ENCODE results near the gene ABI3BP.
"Not testable (repeated sequence)": the region's sequence is repeated elsewhere in the genome, so short reads cannot be mapped to it uniquely, and the experiment has no call there.

The ABI3BP gene

GRCh38 chr3:100966049-100966491, 27.2 kb downstream of the ABI3BP start:
- H3K9ac ChIP-seq (ENCODE audit: low read length), result no peak overlapping the region
- no peaks in the 10 kb centered on the region for H3K9me3 ChIP-seq (ENCODE audit: control insufficient read depth, low read length)
- H3K27me3 ChIP-seq (ENCODE audit: control insufficient read depth, insufficient read depth, low read length), result no peaks in the 10 kb centered on the region
- no peaks in the 10 kb centered on the region for H3K36me3 ChIP-seq (ENCODE audit: control insufficient read depth, insufficient read depth, low read length)
- no peak overlapping the region for H3K4me3 ChIP-seq (ENCODE audit: low read length)
- no peaks in the 10 kb centered on the region for H3K4me1 ChIP-seq (ENCODE audit: control insufficient read depth, insufficient read depth, low read length)

GRCh38 chr3:100963041-100963440, 30.2 kb downstream of the ABI3BP start:
- Histone ChIP-seq H3K9me3 (ENCODE audit: control insufficient read depth, low read length) (no peaks in the 10 kb centered on the region), H3K36me3 (ENCODE audit: control insufficient read depth, insufficient read depth, low read length) (no peaks in the 10 kb centered on the region), H3K9ac (ENCODE audit: low read length) (no peak overlapping the region), H3K27me3 (ENCODE audit: control insufficient read depth, insufficient read depth, low read length) (no peaks in the 10 kb centered on the region), H3K4me3 (ENCODE audit: low read length) (no peak overlapping the region), H3K4me1 (ENCODE audit: control insufficient read depth, insufficient read depth, low read length) (no peaks in the 10 kb centered on the region)

GRCh38 chr3:100957261-100957986, 35.8 kb downstream of the ABI3BP start:
- Histone ChIP-seq H3K9me3 (ENCODE audit: control insufficient read depth, low read length) (no peaks in the 10 kb centered on the region), H3K9ac (ENCODE audit: low read length) (no peak overlapping the region), H3K27me3 (ENCODE audit: control insufficient read depth, insufficient read depth, low read length) (no peaks in the 10 kb centered on the region), H3K4me1 (ENCODE audit: control insufficient read depth, insufficient read depth, low read length) (no peaks in the 10 kb centered on the region), H3K4me3 (ENCODE audit: low read length) (no peak overlapping the region), H3K36me3 (ENCODE audit: control insufficient read depth, insufficient read depth, low read length) (no peaks in the 10 kb centered on the region)

- Histone ChIP-seq H3K4me3 (ENCODE audit: low read length) (no peak overlapping the region), H3K27me3 (ENCODE audit: control insufficient read depth, insufficient read depth, low read length) (no peaks in the 10 kb centered on the region), H3K36me3 (ENCODE audit: control insufficient read depth, insufficient read depth, low read length) (no peaks in the 10 kb centered on the region), H3K9me3 (ENCODE audit: control insufficient read depth, low read length) (no peaks in the 10 kb centered on the region), H3K4me1 (ENCODE audit: control insufficient read depth, insufficient read depth, low read length) (no peaks in the 10 kb centered on the region), H3K9ac (ENCODE audit: low read length) (no peak overlapping the region)
These were observed 36.9 kb downstream of the ABI3BP start for GRCh38 chr3:100956276-100956675.

GRCh38 chr3:100954990-100955389, 38.2 kb downstream of the ABI3BP start:
- no peak overlapping the region for H3K4me3 ChIP-seq (ENCODE audit: low read length)
- H3K4me1 ChIP-seq (ENCODE audit: control insufficient read depth, insufficient read depth, low read length), result no peaks in the 10 kb centered on the region
- no peak overlapping the region for H3K9ac ChIP-seq (ENCODE audit: low read length)
- no peaks in the 10 kb centered on the region for H3K36me3 ChIP-seq (ENCODE audit: control insufficient read depth, insufficient read depth, low read length)
- no peaks in the 10 kb centered on the region for H3K27me3 ChIP-seq (ENCODE audit: control insufficient read depth, insufficient read depth, low read length)
- no peaks in the 10 kb centered on the region for H3K9me3 ChIP-seq (ENCODE audit: control insufficient read depth, low read length)

GRCh38 chr3:100954199-100954935, 38.9 kb downstream of the ABI3BP start:
- H3K36me3 ChIP-seq (ENCODE audit: control insufficient read depth, insufficient read depth, low read length), result no peaks in the 10 kb centered on the region
- H3K9me3 ChIP-seq (ENCODE audit: control insufficient read depth, low read length), result no peaks in the 10 kb centered on the region
- H3K4me1 ChIP-seq (ENCODE audit: control insufficient read depth, insufficient read depth, low read length), result no peaks in the 10 kb centered on the region
- no peak overlapping the region for H3K4me3 ChIP-seq (ENCODE audit: low read length)
- H3K27me3 ChIP-seq (ENCODE audit: control insufficient read depth, insufficient read depth, low read length), result no peaks in the 10 kb centered on the region
- no peak overlapping the region for H3K9ac ChIP-seq (ENCODE audit: low read length)

GRCh38 chr3:100953103-100953502, 40.1 kb downstream of the ABI3BP start:
- H3K4me3 ChIP-seq (ENCODE audit: low read length), result no peak overlapping the region
- no peak overlapping the region for H3K9ac ChIP-seq (ENCODE audit: low read length)
- no peaks in the 10 kb centered on the region for H3K27me3 ChIP-seq (ENCODE audit: control insufficient read depth, insufficient read depth, low read length)
- no peaks in the 10 kb centered on the region for H3K9me3 ChIP-seq (ENCODE audit: control insufficient read depth, low read length)
- H3K36me3 ChIP-seq (ENCODE audit: control insufficient read depth, insufficient read depth, low read length), result no peaks in the 10 kb centered on the region
- H3K4me1 ChIP-seq (ENCODE audit: control insufficient read depth, insufficient read depth, low read length), result no peaks in the 10 kb centered on the region

GRCh38 chr3:100947119-100947518, 46.1 kb downstream of the ABI3BP start:
- H3K4me1 ChIP-seq (ENCODE audit: control insufficient read depth, insufficient read depth, low read length), result no peaks in the 10 kb centered on the region
- no peaks in the 10 kb centered on the region for H3K9me3 ChIP-seq (ENCODE audit: control insufficient read depth, low read length)
- no peaks in the 10 kb centered on the region for H3K27me3 ChIP-seq (ENCODE audit: control insufficient read depth, insufficient read depth, low read length)
- no peak overlapping the region for H3K9ac ChIP-seq (ENCODE audit: low read length)
- H3K4me3 ChIP-seq (ENCODE audit: low read length), result no peak overlapping the region
- no peaks in the 10 kb centered on the region for H3K36me3 ChIP-seq (ENCODE audit: control insufficient read depth, insufficient read depth, low read length)

- H3K9ac ChIP-seq (ENCODE audit: low read length), result not testable (repeated sequence)
These were observed 47.1 kb downstream of the ABI3BP start for GRCh38 chr3:100946096-100946495.

GRCh38 chr3:100941451-100941850, 51.8 kb downstream of the ABI3BP start:
- H3K4me3 ChIP-seq (ENCODE audit: low read length), result no peak overlapping the region
- H3K9ac ChIP-seq (ENCODE audit: low read length), result no peak overlapping the region
- H3K9me3 ChIP-seq (ENCODE audit: control insufficient read depth, low read length), result no peaks in the 10 kb centered on the region
- H3K36me3 ChIP-seq (ENCODE audit: control insufficient read depth, insufficient read depth, low read length), result no peaks in the 10 kb centered on the region
- no peaks in the 10 kb centered on the region for H3K27me3 ChIP-seq (ENCODE audit: control insufficient read depth, insufficient read depth, low read length)
- no peaks in the 10 kb centered on the region for H3K4me1 ChIP-seq (ENCODE audit: control insufficient read depth, insufficient read depth, low read length)

More at GRCh38 chr3:100946096-100946495, 47.1 kb downstream of the ABI3BP start:
- not testable (repeated sequence) for H3K4me1 ChIP-seq (ENCODE audit: control insufficient read depth, insufficient read depth, low read length); H3K4me3 ChIP-seq (ENCODE audit: low read length); H3K9me3 ChIP-seq (ENCODE audit: control insufficient read depth, low read length); H3K27me3 ChIP-seq (ENCODE audit: control insufficient read depth, insufficient read depth, low read length); H3K36me3 ChIP-seq (ENCODE audit: control insufficient read depth, insufficient read depth, low read length)

- Histone ChIP-seq H3K9ac (ENCODE audit: low read length) (no peak overlapping the region), H3K9me3 (ENCODE audit: control insufficient read depth, low read length) (no peaks in the 10 kb centered on the region), H3K4me3 (ENCODE audit: low read length) (no peak overlapping the region), H3K27me3 (ENCODE audit: control insufficient read depth, insufficient read depth, low read length) (no peaks in the 10 kb centered on the region), H3K4me1 (ENCODE audit: control insufficient read depth, insufficient read depth, low read length) (no peaks in the 10 kb centered on the region), H3K36me3 (ENCODE audit: control insufficient read depth, insufficient read depth, low read length) (no peaks in the 10 kb centered on the region)
These were observed 52.2 kb downstream of the ABI3BP start for GRCh38 chr3:100941041-100941440.

GRCh38 chr3:100936931-100937330, 56.3 kb downstream of the ABI3BP start:
- H3K4me1 ChIP-seq (ENCODE audit: control insufficient read depth, insufficient read depth, low read length), result no peaks in the 10 kb centered on the region
- H3K4me3 ChIP-seq (ENCODE audit: low read length), result no peak overlapping the region
- no peaks in the 10 kb centered on the region for H3K9me3 ChIP-seq (ENCODE audit: control insufficient read depth, low read length)
- H3K9ac ChIP-seq (ENCODE audit: low read length), result no peak overlapping the region
- H3K27me3 ChIP-seq (ENCODE audit: control insufficient read depth, insufficient read depth, low read length), result no peaks in the 10 kb centered on the region
- no peaks in the 10 kb centered on the region for H3K36me3 ChIP-seq (ENCODE audit: control insufficient read depth, insufficient read depth, low read length)
